ENCODE measurements around the gene KRT4. TPM values are rescaled to one million over a fixed set of nuclear protein-coding genes. Genes with fewer than 3 reads are reported as not detected.
A peak's percentile ranks its signal among the peaks of the same experiment; 100 is the strongest.

The KRT4 gene
- total RNA-seq, 1 experiment from 2014 or later: 20.7 TPM

GRCh38 chr12:52771088-52771487, 42.8 kb downstream of the KRT4 start:
- H3K27me3 ChIP-seq (ENCODE audit: low read length): peaks cover 13% of the 10 kb centered on the region

GRCh38 chr12:52769946-52770345, 44.0 kb downstream of the KRT4 start:
- ChIA-PET CTCF (no interaction called here), POLR2A (ENCODE audit: unreplicated experiment) (no interaction called here)
- Histone ChIP-seq H3F3A (ENCODE audit: low read length, unreplicated experiment) (no peaks in the 10 kb centered on the region), H3K9me3 (ENCODE audit: low read length) (no peaks in the 10 kb centered on the region), H3K4me2 (ENCODE audit: low read length) (no peak overlapping the region), H3K27me3 (ENCODE audit: low read length) (peaks cover 8% of the 10 kb centered on the region; the same call in 1 of the 2 replicates), H2AFZ (ENCODE audit: low read length) (no peak overlapping the region), H3K4me3 (ENCODE audit: low read length) (no peak overlapping the region), H3K27ac (ENCODE audit: low read length) (no peak overlapping the region), H3K4me1 (ENCODE audit: insufficient read depth, low read length) (no peaks in the 10 kb centered on the region; the same call in 1 of the 2 replicates), H4K20me1 (ENCODE audit: low read length) (no peaks in the 10 kb centered on the region), H3K9ac (ENCODE audit: low read length) (no peak overlapping the region), H3K79me2 (ENCODE audit: low read length) (no peaks in the 10 kb centered on the region), H3K9me2 (replicated peaks; ENCODE audit: low read length) (no peaks in the 10 kb centered on the region), H3K36me3 (ENCODE audit: low read depth, low read length) (no peaks in the 10 kb centered on the region)
- no TSS peak for BruUV-seq (replicated peaks)
- ATAC-seq (no peak), DNase-seq (no peak)
- intact Hi-C loops (cut with micrococcal nuclease): no loop called here
- TF ChIP-seq CTCF (conservative IDR thresholded peaks at IDR 0.05; ENCODE audit: low read depth, low read length): no peak
- no peak for TF ChIP-seq EZH2phosphoT487 (IDR thresholded peaks at IDR 0.05; ENCODE audit: borderline replicate concordance, low read length)
- no peak for TF ChIP-seq EZH2 (IDR thresholded peaks at IDR 0.05; ENCODE audit: low read length, unreplicated experiment)

More at GRCh38 chr12:52771088-52771487, 42.8 kb downstream of the KRT4 start:
- H3K9ac ChIP-seq (ENCODE audit: low read length): no peak overlapping the region
- H3K36me3 ChIP-seq (ENCODE audit: low read depth, low read length): no peaks in the 10 kb centered on the region
- ATAC-seq (no peak), DNase-seq (no peak)
- BruUV-seq (replicated peaks): no TSS peak
- H3K4me1 ChIP-seq (ENCODE audit: insufficient read depth, low read length): no peaks in the 10 kb centered on the region; the same call in 1 of the 2 replicates
- H3K27ac ChIP-seq (ENCODE audit: low read length): no peak overlapping the region
- H4K20me1 ChIP-seq (ENCODE audit: low read length): no peaks in the 10 kb centered on the region
- no peaks in the 10 kb centered on the region for H3K9me2 ChIP-seq (replicated peaks; ENCODE audit: low read length)
- CTCF ChIA-PET: no interaction called here
- TF ChIP-seq EZH2 (IDR thresholded peaks at IDR 0.05; ENCODE audit: low read length, unreplicated experiment) (no peak), CTCF (conservative IDR thresholded peaks at IDR 0.05; ENCODE audit: low read depth, low read length) (no peak), EZH2phosphoT487 (IDR thresholded peaks at IDR 0.05; ENCODE audit: borderline replicate concordance, low read length) (no peak)
- no peak overlapping the region for H3K4me2 ChIP-seq (ENCODE audit: low read length)
- no peaks in the 10 kb centered on the region for H3K9me3 ChIP-seq (ENCODE audit: low read length)
- intact Hi-C loops (cut with micrococcal nuclease): no loop called here
- H2AFZ ChIP-seq (ENCODE audit: low read length): no peak overlapping the region
- H3K4me3 ChIP-seq (ENCODE audit: low read length): no peak overlapping the region
- H3F3A ChIP-seq (ENCODE audit: low read length, unreplicated experiment): no peaks in the 10 kb centered on the region
- POLR2A ChIA-PET (ENCODE audit: unreplicated experiment): no interaction called here
- H3K79me2 ChIP-seq (ENCODE audit: low read length): no peaks in the 10 kb centered on the region

GRCh38 chr12:52769354-52769753, 44.6 kb downstream of the KRT4 start:
- H4K20me1 ChIP-seq (ENCODE audit: low read length): no peaks in the 10 kb centered on the region
- POLR2A ChIA-PET (ENCODE audit: unreplicated experiment): no interaction called here
- CTCF ChIA-PET: no interaction called here
- intact Hi-C loops (cut with micrococcal nuclease): no loop called here
- no peak for ATAC-seq
- no peak overlapping the region for H3K9ac ChIP-seq (ENCODE audit: low read length)
- no peaks in the 10 kb centered on the region for H3K36me3 ChIP-seq (ENCODE audit: low read depth, low read length)
- no peaks in the 10 kb centered on the region; the same call in 1 of the 2 replicates for H3K4me1 ChIP-seq (ENCODE audit: insufficient read depth, low read length)
- H3K9me2 ChIP-seq (replicated peaks; ENCODE audit: low read length): no peaks in the 10 kb centered on the region
- BruUV-seq (replicated peaks): no TSS peak
- no peak overlapping the region for H3K27ac ChIP-seq (ENCODE audit: low read length)
- H3F3A ChIP-seq (ENCODE audit: low read length, unreplicated experiment): no peaks in the 10 kb centered on the region
- H2AFZ ChIP-seq (ENCODE audit: low read length): no peak overlapping the region
- peak; percentile 19 for DNase-seq
- H3K79me2 ChIP-seq (ENCODE audit: low read length): no peaks in the 10 kb centered on the region
- no peak overlapping the region for H3K4me3 ChIP-seq (ENCODE audit: low read length)
- H3K9me3 ChIP-seq (ENCODE audit: low read length): no peaks in the 10 kb centered on the region
- H3K27me3 ChIP-seq (ENCODE audit: low read length): peaks cover 8% of the 10 kb centered on the region; the same call in 1 of the 2 replicates
- TF ChIP-seq EZH2 (IDR thresholded peaks at IDR 0.05; ENCODE audit: low read length, unreplicated experiment) (no peak), EZH2phosphoT487 (IDR thresholded peaks at IDR 0.05; ENCODE audit: borderline replicate concordance, low read length) (no peak), CTCF (conservative IDR thresholded peaks at IDR 0.05; ENCODE audit: low read depth, low read length) (no peak)
- no peak overlapping the region for H3K4me2 ChIP-seq (ENCODE audit: low read length)
